GM21390 (cell line): Measurements from ENCODE around the gene PIAS2.
"Not testable (repeated sequence)": the region's sequence is repeated elsewhere in the genome, so short reads cannot be mapped to it uniquely, and the experiment has no call there.

Source experiments
- ATAC-seq: cut with Tn5 transposase; IDR thresholded peaks from one replicate; pipeline ENCODE4 v1.9.1; 2021; ENCODE audit not compliant: unreplicated experiment

PIAS2 gene

GRCh38 chr18:46903406-46903805 lies 13.9 kb downstream of the PIAS2 start:
- no peak for ATAC-seq

GRCh38 chr18:46899274-46899948 lies 17.9 kb downstream of the PIAS2 start:
- peak; percentile 78 for ATAC-seq

- no peak for ATAC-seq
Observed at GRCh38 chr18:46894124-46894523, 23.2 kb downstream of the PIAS2 start.

GRCh38 chr18:46893360-46893759 lies 23.9 kb downstream of the PIAS2 start:
- no peak for ATAC-seq

- ATAC-seq, result peak; percentile 45
Observed at GRCh38 chr18:46892842-46893241, 24.5 kb downstream of the PIAS2 start.

GRCh38 chr18:46891742-46892214 lies 25.5 kb downstream of the PIAS2 start:
- peak; percentile 74 for ATAC-seq

- ATAC-seq, result no peak
Observed at GRCh38 chr18:46888965-46889364, 28.3 kb downstream of the PIAS2 start.

- no peak for ATAC-seq
Observed at GRCh38 chr18:46886893-46887292, 30.4 kb downstream of the PIAS2 start.

GRCh38 chr18:46883180-46883579 lies 34.1 kb downstream of the PIAS2 start:
- ATAC-seq, result no peak

GRCh38 chr18:46877329-46877987 lies 39.8 kb downstream of the PIAS2 start:
- no peak for ATAC-seq

- no peak for ATAC-seq
Observed at GRCh38 chr18:46868169-46868921, 49.0 kb downstream of the PIAS2 start.

GRCh38 chr18:46867367-46868143 lies 49.8 kb downstream of the PIAS2 start:
- no peak for ATAC-seq

- no peak for ATAC-seq
Observed at GRCh38 chr18:46866523-46866922, 50.8 kb downstream of the PIAS2 start.

- not testable (repeated sequence) for ATAC-seq
Observed at GRCh38 chr18:46865245-46865644, 52.1 kb downstream of the PIAS2 start.

GRCh38 chr18:46859855-46860254 lies 57.5 kb downstream of the PIAS2 start:
- ATAC-seq, result peak; percentile 64

- no peak for ATAC-seq
Observed at GRCh38 chr18:46858290-46858689, 59.0 kb downstream of the PIAS2 start.

- no peak for ATAC-seq
Observed at GRCh38 chr18:46856973-46857372, 60.3 kb downstream of the PIAS2 start.

- ATAC-seq, result no peak
Observed at GRCh38 chr18:46849007-46849406, 68.3 kb downstream of the PIAS2 start.

- ATAC-seq, result no peak
Observed at GRCh38 chr18:46843372-46843771, 73.9 kb downstream of the PIAS2 start.

GRCh38 chr18:46842583-46842982 lies 74.7 kb downstream of the PIAS2 start:
- ATAC-seq, result no peak

GRCh38 chr18:46833899-46834298 lies 83.4 kb downstream of the PIAS2 start:
- no peak for ATAC-seq
